Osteoblast (primary cell): Measurements from ENCODE around the gene CRTC2. TPM values are rescaled to one million over a fixed set of nuclear protein-coding genes. Genes with fewer than 3 reads are reported as not detected.
"Not testable (repeated sequence)": the region's sequence is repeated elsewhere in the genome, so short reads cannot be mapped to it uniquely, and the experiment has no call there.

Experiments used
- DNase-seq: peaks from one replicate; pipeline ENCODE4 v3.0.0; 2011; ENCODE audit warnings: low spot score, mixed read lengths; ENCODE audit not compliant: insufficient read length; ENCODE audit errors: missing footprints
- H2AFZ ChIP-seq: 2 replicates; pipeline ENCODE4 v1.6.0; 2011; ENCODE audit warnings: mild to moderate bottlenecking, low read length
- H3K27ac ChIP-seq: 2 replicates; pipeline ENCODE4 v1.5.1; 2011; ENCODE audit warnings: mild to moderate bottlenecking, low read depth, low read length, moderate library complexity
- H3K27me3 ChIP-seq: 2 replicates; pipeline ENCODE4 v1.6.0; 2012; ENCODE audit warnings: mild to moderate bottlenecking, control low read depth, inconsistent platforms, low read length, moderate library complexity; ENCODE audit not compliant: insufficient read depth
- H3K36me3 ChIP-seq: 2 replicates; pipeline ENCODE4 v1.5.1; 2011; ENCODE audit warnings: mild to moderate bottlenecking, low read length, control low read depth, moderate library complexity; ENCODE audit not compliant: insufficient read depth
- H3K4me1 ChIP-seq: 2 replicates; pipeline ENCODE4 v1.5.1; 2011; ENCODE audit warnings: mild to moderate bottlenecking, low read length, control low read depth, moderate library complexity; ENCODE audit not compliant: insufficient read depth
- H3K4me2 ChIP-seq: 2 replicates; pipeline ENCODE4 v1.6.0; 2011; ENCODE audit warnings: mild to moderate bottlenecking, low read length; ENCODE audit not compliant: insufficient read depth
- H3K4me3 ChIP-seq: fragments of 200-600 bp; sonication (generic); 3 replicates; pipeline ENCODE4 v1.5.1; 2012; ENCODE audit warnings: mild to moderate bottlenecking, low read length, inconsistent platforms; ENCODE audit not compliant: insufficient read depth
- H3K79me2 ChIP-seq: 2 replicates; pipeline ENCODE4 v1.6.0; 2012; ENCODE audit warnings: mild to moderate bottlenecking, low read length, control low read depth, inconsistent platforms; ENCODE audit not compliant: insufficient read depth
- H3K9me3 ChIP-seq: 2 replicates; pipeline ENCODE4 v1.5.1; 2011; ENCODE audit warnings: low read depth, low read length, control low read depth
- H4K20me1 ChIP-seq: 2 replicates; pipeline ENCODE4 v1.6.0; 2012; ENCODE audit warnings: mild to moderate bottlenecking, low read length, control low read depth; ENCODE audit not compliant: insufficient read depth
- CTCF ChIP-seq: IDR thresholded peaks from 2 replicates; pipeline ENCODE4 v1.5.1; 2011; ENCODE audit warnings: mild to moderate bottlenecking, low read depth, low read length, moderate library complexity; ENCODE audit errors: extremely low read depth
- total RNA-seq: library from RNA; depleted of rRNA; stranded (reverse); fragments of >200 nt; gene quantifications from 2 replicates; pipeline ENCODE4 v1.2.3, GENCODE V29; 2012

Gene CRTC2
- total RNA-seq, 1 donor = 4.7 TPM

GRCh38 chr1:153908071-153908470, 50.3 kb downstream of the CRTC2 start:
- no peak for TF ChIP-seq CTCF
- H3K36me3 ChIP-seq = no peaks in the 10 kb centered on the region
- peaks cover 56% of the 10 kb centered on the region for H4K20me1 ChIP-seq
- peak; percentile 53 for DNase-seq
- no peak overlapping the region for H3K4me2 ChIP-seq
- no peak overlapping the region for H3K4me3 ChIP-seq
- H3K9me3 ChIP-seq = no peaks in the 10 kb centered on the region
- H2AFZ ChIP-seq = no peak overlapping the region
- no peak overlapping the region for H3K27ac ChIP-seq
- peaks cover 91% of the 10 kb centered on the region for H3K79me2 ChIP-seq
- no peaks in the 10 kb centered on the region for H3K27me3 ChIP-seq
- H3K4me1 ChIP-seq = peaks cover 15% of the 10 kb centered on the region

- peaks cover 91% of the 10 kb centered on the region for H3K79me2 ChIP-seq
- H3K4me3 ChIP-seq = no peak overlapping the region
- peaks cover 15% of the 10 kb centered on the region for H3K4me1 ChIP-seq
- no peaks in the 10 kb centered on the region for H3K36me3 ChIP-seq
- TF ChIP-seq CTCF = no peak
- peaks cover 58% of the 10 kb centered on the region for H4K20me1 ChIP-seq
- H2AFZ ChIP-seq = no peak overlapping the region
- H3K27ac ChIP-seq = no peak overlapping the region
- no peak overlapping the region for H3K4me2 ChIP-seq
- H3K9me3 ChIP-seq = no peaks in the 10 kb centered on the region
- DNase-seq = no peak
- H3K27me3 ChIP-seq = no peaks in the 10 kb centered on the region
Measured at GRCh38 chr1:153907134-153907533, 51.3 kb downstream of the CRTC2 start.

GRCh38 chr1:153906396-153906795, 52.0 kb downstream of the CRTC2 start:
- no peak overlapping the region for H3K4me2 ChIP-seq
- H3K79me2 ChIP-seq = peaks cover 90% of the 10 kb centered on the region
- no peaks in the 10 kb centered on the region for H3K36me3 ChIP-seq
- peaks cover 15% of the 10 kb centered on the region for H3K4me1 ChIP-seq
- H2AFZ ChIP-seq = no peak overlapping the region
- peaks cover 52% of the 10 kb centered on the region for H4K20me1 ChIP-seq
- no peaks in the 10 kb centered on the region for H3K9me3 ChIP-seq
- no peaks in the 10 kb centered on the region for H3K27me3 ChIP-seq
- H3K27ac ChIP-seq = no peak overlapping the region
- no peak for DNase-seq
- TF ChIP-seq CTCF = no peak
- no peak overlapping the region for H3K4me3 ChIP-seq

DNA sequence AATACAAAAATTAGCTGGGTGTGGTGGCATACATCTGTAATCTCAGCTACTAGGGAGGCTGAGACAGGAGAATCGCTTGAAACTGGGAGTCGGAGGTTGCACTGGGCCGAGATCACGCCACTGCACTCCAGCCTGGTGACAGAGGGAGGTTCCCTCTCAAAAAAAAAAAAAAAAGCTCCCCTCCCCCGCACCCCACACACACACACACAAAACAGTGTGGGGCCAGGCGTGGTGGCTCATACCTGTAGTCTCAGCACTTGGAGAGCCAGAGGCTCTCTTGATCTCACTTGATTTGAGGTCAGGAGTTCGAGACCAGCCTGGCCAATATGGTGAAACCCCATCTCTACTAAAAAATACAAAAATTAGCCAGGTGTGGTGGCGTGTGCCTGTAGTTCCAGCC, 52.5 kb downstream of the CRTC2 start:
- DNase-seq, H3K4me2 ChIP-seq, H3K36me3 ChIP-seq, H3K9me3 ChIP-seq, H2AFZ ChIP-seq, H3K27me3 ChIP-seq, H3K4me3 ChIP-seq: not testable (repeated sequence)
- peaks cover 49% of the 10 kb centered on the region for H4K20me1 ChIP-seq
- H3K27ac ChIP-seq = peak overlapping the region; percentile 1
- peaks cover 15% of the 10 kb centered on the region for H3K4me1 ChIP-seq
- peaks cover 90% of the 10 kb centered on the region for H3K79me2 ChIP-seq
